HepG2 (cell line): ENCODE data around the gene TTLL10. TPM values are rescaled to one million over a fixed set of nuclear protein-coding genes. Genes with fewer than 3 reads are reported as not detected.

Experiments
- ATF2 ChIP-seq: sonication (generic); formaldehyde crosslinking; IDR thresholded peaks from 2 replicates; pipeline ENCODE4 v1.4.0; 2020; ENCODE audit warnings: missing genetic modification reagents
- CEBPG ChIP-seq: IDR thresholded peaks from 2 replicates; pipeline ENCODE4 v1.6.1; 2016
- FOXO4 ChIP-seq: sonication (generic); formaldehyde crosslinking; conservative IDR thresholded peaks from 2 replicates; pipeline ENCODE4 v1.8.1; 2023; ENCODE audit warnings: missing genetic modification reagents
- HDAC1 ChIP-seq: sonication (generic); formaldehyde crosslinking; IDR thresholded peaks from 2 replicates; pipeline ENCODE4 v1.5.1; 2020; ENCODE audit warnings: mild to moderate bottlenecking, missing genetic modification reagents
- HHEX ChIP-seq: IDR thresholded peaks from 2 replicates; pipeline ENCODE4 v1.6.1; 2016; ENCODE audit warnings: control low read depth
- MAX ChIP-seq: IDR thresholded peaks from 2 replicates; pipeline ENCODE4 v1.6.1; 2012; ENCODE audit warnings: inconsistent platforms
- MIXL1 ChIP-seq: IDR thresholded peaks from 2 replicates; pipeline ENCODE4 v1.6.1; 2016
- SMAD9 ChIP-seq: sonication (generic); formaldehyde crosslinking; IDR thresholded peaks from 2 replicates; pipeline ENCODE4 v1.5.1; 2020; ENCODE audit warnings: mild to moderate bottlenecking, missing genetic modification reagents
- ZBTB33 ChIP-seq: sonication (generic); formaldehyde crosslinking; IDR thresholded peaks from 2 replicates; pipeline ENCODE4 v1.4.0; 2020; ENCODE audit warnings: missing genetic modification reagents
- ZBTB7A ChIP-seq: sonication (generic); formaldehyde crosslinking; IDR thresholded peaks from 2 replicates; pipeline ENCODE4 v1.8.0; 2022; ENCODE audit warnings: mild to moderate bottlenecking, missing genetic modification reagents
- ZNF678 ChIP-seq: sonication (generic); formaldehyde crosslinking; IDR thresholded peaks from 2 replicates; pipeline ENCODE4 v1.4.0; 2020; ENCODE audit warnings: mild to moderate bottlenecking, missing genetic modification reagents
- ZNF687 ChIP-seq: sonication (generic); formaldehyde crosslinking; IDR thresholded peaks from 2 replicates; pipeline ENCODE4 v1.5.1; 2020; ENCODE audit warnings: mild to moderate bottlenecking, missing genetic modification reagents, moderate library complexity
- ZSCAN30 ChIP-seq: sonication (generic); formaldehyde crosslinking; IDR thresholded peaks from 2 replicates; pipeline ENCODE4 v1.5.0; 2020; ENCODE audit warnings: mild to moderate bottlenecking, missing genetic modification reagents
- polyA plus RNA-seq, 8 experiments: library from polyadenylated mRNA; depleted of rRNA in 3 of 8; stranded (reverse) in 7 of 8; unstranded in 1 of 8; fragments of >200 nt; fragmentation: Illumina TruSeq in 4 of 8; extraction: Trizol in 4 of 8; gene quantifications; 2 replicates each; pipeline versions ENCODE4 v1.2.1 to v1.2.3, GENCODE V29; 2011 to 2016; ENCODE audit warnings: low read depth in 4 of 8, missing spikeins in 1 of 8, mixed read lengths in 1 of 8; ENCODE audit not compliant: insufficient read depth in 1 of 8
- total RNA-seq, 5 experiments: library from RNA; depleted of rRNA; stranded (reverse); fragments of >200 nt; fragmentation: Illumina TruSeq; extraction: Trizol; gene quantifications; 2 replicates each; pipeline ENCODE4 v1.2.3, GENCODE V29; 2016; ENCODE audit warnings: low read depth in 1 of 5

The TTLL10 gene
- total and polyA plus RNA-seq, 2 of the 13 experiments (the other 11 are each of a cell fraction or from before 2014, with no cell fraction given) = not detected

- TF ChIP-seq ZNF687 (CRISPR knock-in tag) (peak; percentile 49), ZSCAN30 (CRISPR knock-in tag) (no peak), FOXO4 (CRISPR knock-in tag) (no peak), ZBTB7A (no peak), HHEX (CRISPR knock-in tag) (no peak), ATF2 (CRISPR knock-in tag) (no peak), HDAC1 (CRISPR knock-in tag) (no peak), MAX (peak; percentile 12; the same call in 1 of the 2 replicates), ZNF678 (CRISPR knock-in tag) (no peak), CEBPG (CRISPR knock-in tag) (no peak), SMAD9 (CRISPR knock-in tag) (no peak), ZBTB33 (CRISPR knock-in tag) (peak; percentile 57), MIXL1 (CRISPR knock-in tag) (no peak)
Observed at GRCh38 chr1:1156140-1157032, 17.3 kb upstream of the TTLL10 start (continued).
